PC-9 (cell line): ENCODE results near the gene UBTD2. TPM values are rescaled to one million over a fixed set of nuclear protein-coding genes. Genes with fewer than 3 reads are reported as not detected.

Source experiments
- BruUV-seq: library from RNA; stranded (reverse); fragments of 400-500 nt; replicated peaks from 2 replicates; lab custom pipeline; 2021; lab: Mats Ljungman, UMichigan
- CTCF ChIA-PET: fragments of 300-600 bp; sonication (Branson Sonifier 250); formaldehyde crosslinking; loops from one replicate; lab custom pipeline; 2022; ENCODE audit warnings: antibody characterized with exemption; lab: Charles Lee
- POLR2A ChIA-PET: fragments of 300-600 bp; sonication (Branson Sonifier 250); formaldehyde crosslinking; loops from one replicate; lab custom pipeline; 2022; ENCODE audit warnings: antibody characterized with exemption; ENCODE audit not compliant: unreplicated experiment; lab: Charles Lee
- DNase-seq, 2 experiments: peaks; one replicate each; pipeline versions ENCODE4 v3.0.0 to v3.0.0-alpha.2; 2015 to 2022; ENCODE audit warnings: mixed read lengths in 1 of 2
- H2AFZ ChIP-seq: fragments of 200-600 bp; sonication (generic); 2 replicates; pipeline ENCODE4 v1.8.1; 2017; ENCODE audit warnings: antibody characterized with exemption
- H3F3A ChIP-seq: fragments of 200-600 bp; sonication (generic); 2 replicates; pipeline ENCODE4 v1.8.1; 2017; ENCODE audit warnings: antibody characterized with exemption, mild to moderate bottlenecking, low read depth; ENCODE audit not compliant: insufficient read depth
- H3K27ac ChIP-seq: fragments of 200-600 bp; sonication (generic); 2 replicates; pipeline ENCODE4 v1.6.1; 2016; ENCODE audit warnings: mixed run types
- H3K27me3 ChIP-seq: fragments of 200-600 bp; sonication (generic); 2 replicates; pipeline ENCODE4 v1.6.1; 2016; ENCODE audit warnings: low read depth, mixed run types; ENCODE audit not compliant: insufficient read depth
- H3K36me3 ChIP-seq: fragments of 200-600 bp; sonication (generic); 2 replicates; pipeline ENCODE4 v1.6.1; 2016; ENCODE audit warnings: low read depth, mixed run types
- H3K4me1 ChIP-seq: fragments of 200-600 bp; sonication (generic); replicated peaks from 2 replicates; pipeline ENCODE4 v1.6.1; 2016; ENCODE audit warnings: mixed run types; ENCODE audit not compliant: insufficient read depth
- H3K4me2 ChIP-seq: fragments of 200-600 bp; sonication (generic); 2 replicates; pipeline ENCODE4 v1.6.1; 2017; ENCODE audit warnings: mixed run types
- H3K4me3 ChIP-seq: fragments of 200-600 bp; sonication (generic); 2 replicates; pipeline ENCODE4 v1.6.1; 2016; ENCODE audit warnings: mixed run types
- H3K79me2 ChIP-seq: fragments of 200-600 bp; sonication (generic); 2 replicates; pipeline ENCODE4 v1.6.1; 2017; ENCODE audit warnings: low read depth, mixed run types
- H3K9me2 ChIP-seq: fragments of 200-600 bp; sonication (generic); 2 replicates; pipeline ENCODE4 v1.8.1; 2017; ENCODE audit warnings: mild to moderate bottlenecking; ENCODE audit not compliant: insufficient read depth
- H3K9me3 ChIP-seq: fragments of 200-600 bp; sonication (generic); 2 replicates; pipeline ENCODE4 v1.8.1; 2016; ENCODE audit warnings: low read depth; ENCODE audit not compliant: insufficient read depth
- H4K20me1 ChIP-seq: fragments of 200-600 bp; sonication (generic); 2 replicates; pipeline ENCODE4 v1.8.1; 2017; ENCODE audit not compliant: insufficient read depth
- CTCF ChIP-seq: fragments of 200-600 bp; sonication (generic); conservative IDR thresholded peaks from 2 replicates; pipeline ENCODE4 v1.6.1; 2017; ENCODE audit warnings: mixed run types, antibody characterized with exemption, mild to moderate bottlenecking, moderate library complexity
- EZH2 ChIP-seq: fragments of 200-600 bp; sonication (generic); IDR thresholded peaks from 2 replicates; pipeline ENCODE4 v1.8.0; 2017; ENCODE audit warnings: antibody characterized with exemption, low read depth
- intact Hi-C: fragments of 100-400 bp; cut with micrococcal nuclease; formaldehyde crosslinking; loops from one replicate; pipeline ENCODE4 v1.10.0; 2022; ENCODE audit not compliant: unreplicated experiment
- total RNA-seq: library from RNA; stranded (reverse); gene quantifications from 2 replicates; pipeline ENCODE4 v1.2.3, GENCODE V29; 2021

UBTD2 gene
- total RNA-seq, 1 experiment from 2014 or later, result 21.7 TPM

- no peak overlapping the region for H3K4me2 ChIP-seq
- H2AFZ ChIP-seq, result no peak overlapping the region
- POLR2A ChIA-PET, result no interaction called here
- no peaks in the 10 kb centered on the region for H3K9me2 ChIP-seq
- H3K36me3 ChIP-seq, result no peaks in the 10 kb centered on the region
- no peak for DNase-seq
- peaks cover 5% of the 10 kb centered on the region; the same call in 1 of the 2 replicates for H3K79me2 ChIP-seq
- 0 out of 2 replicates have a peak, but pooled peaks cover 6% of the 10 kb centered on the region for H4K20me1 ChIP-seq
- intact Hi-C loops, result no loop called here
- CTCF ChIA-PET, result interaction anchor here (0.6 kb wide), 1 partner anchor 133 kb away, joined by 4 read pairs; no protein-coding TSS in a partner anchor
- H3F3A ChIP-seq, result no peaks in the 10 kb centered on the region; the same call in 1 of the 2 replicates
- no peaks in the 10 kb centered on the region for H3K4me1 ChIP-seq
- no peak for TF ChIP-seq CTCF
- TF ChIP-seq EZH2, result no peak
- no peak overlapping the region for H3K27ac ChIP-seq
- no peaks in the 10 kb centered on the region for H3K9me3 ChIP-seq
- H3K27me3 ChIP-seq, result no peaks in the 10 kb centered on the region
- no TSS peak for BruUV-seq
- H3K4me3 ChIP-seq, result no peak overlapping the region
These were observed 121.1 kb downstream of the UBTD2 start for GRCh38 chr5:172162323-172162986.

- H3F3A ChIP-seq, result no peaks in the 10 kb centered on the region; the same call in 1 of the 2 replicates
- H3K27me3 ChIP-seq, result no peaks in the 10 kb centered on the region
- ChIA-PET CTCF (no interaction called here), POLR2A (no interaction called here)
- no peak overlapping the region for H2AFZ ChIP-seq
- H3K4me2 ChIP-seq, result 0 out of 2 replicates have a peak overlapping the region, but pooled peaks have one; percentile 16
- no peak overlapping the region for H3K4me3 ChIP-seq
- H3K79me2 ChIP-seq, result peaks cover 5% of the 10 kb centered on the region; the same call in 1 of the 2 replicates
- intact Hi-C loops, result no loop called here
- H4K20me1 ChIP-seq, result 0 out of 2 replicates have a peak, but pooled peaks cover 6% of the 10 kb centered on the region
- no peaks in the 10 kb centered on the region for H3K9me3 ChIP-seq
- H3K9me2 ChIP-seq, result no peaks in the 10 kb centered on the region
- DNase-seq, result no peak
- no peak overlapping the region for H3K27ac ChIP-seq
- TF ChIP-seq EZH2, result no peak
- TF ChIP-seq CTCF, result no peak
- H3K36me3 ChIP-seq, result no peaks in the 10 kb centered on the region
- BruUV-seq, result no TSS peak
- H3K4me1 ChIP-seq, result no peaks in the 10 kb centered on the region
These were observed 123.1 kb downstream of the UBTD2 start for GRCh38 chr5:172160506-172160905.

Other genes starting within 250 kb of the UBTD2 start
- 23.3 and 31.5 TPM in 2 replicates for gene STK10, start 95.5 kb downstream of the UBTD2 start, total RNA-seq
- not detected in 2 replicates for gene EFCAB9, start 89.6 kb downstream of the UBTD2 start, total RNA-seq
- gene SH3PXD2B, start 170.8 kb upstream of the UBTD2 start, total RNA-seq, result 26.1 and 29.3 TPM in 2 replicates